Keratinocyte (primary cell): Measurements from ENCODE around the gene TCERG1L.

Experiments
- EZH2 ChIP-seq: IDR thresholded peaks from one replicate; pipeline ENCODE4 v1.6.1; 2012; ENCODE audit warnings: inconsistent platforms, mild to moderate bottlenecking, low read length, moderate library complexity
- TF ChIP-seq, protein P1 (sequence below), 3 experiments: IDR thresholded peaks in 1 of 3; conservative IDR thresholded peaks in 1 of 3; optimal IDR thresholded peaks in 1 of 3; 2 replicates in 2 of 3; 3 replicates in 1 of 3; pipeline versions ENCODE3 to v1.5.1; 2011; ENCODE audit warnings: low read length in 3 of 3, mild to moderate bottlenecking in 3 of 3, moderate library complexity in 2 of 3, control low read depth in 1 of 3, inconsistent platforms in 1 of 3; ENCODE audit not compliant: insufficient read depth in 2 of 3; ENCODE audit errors: extremely low read depth in 1 of 3

DNA sequence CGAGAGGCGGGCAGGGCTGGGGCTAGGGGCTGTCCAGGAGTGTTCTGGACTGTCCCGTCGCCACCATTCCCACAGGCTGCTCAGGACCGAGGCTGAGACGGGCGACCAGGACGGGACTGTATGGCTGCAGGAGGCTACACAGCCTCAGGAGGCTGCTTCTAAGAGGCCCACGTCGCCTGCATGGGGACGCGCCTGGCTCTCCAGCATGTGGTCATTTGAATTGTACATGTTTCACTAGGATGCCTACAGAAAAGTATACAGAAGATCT, 216.3 kb downstream of the TCERG1L start:
- TF ChIP-seq, protein P1, sequence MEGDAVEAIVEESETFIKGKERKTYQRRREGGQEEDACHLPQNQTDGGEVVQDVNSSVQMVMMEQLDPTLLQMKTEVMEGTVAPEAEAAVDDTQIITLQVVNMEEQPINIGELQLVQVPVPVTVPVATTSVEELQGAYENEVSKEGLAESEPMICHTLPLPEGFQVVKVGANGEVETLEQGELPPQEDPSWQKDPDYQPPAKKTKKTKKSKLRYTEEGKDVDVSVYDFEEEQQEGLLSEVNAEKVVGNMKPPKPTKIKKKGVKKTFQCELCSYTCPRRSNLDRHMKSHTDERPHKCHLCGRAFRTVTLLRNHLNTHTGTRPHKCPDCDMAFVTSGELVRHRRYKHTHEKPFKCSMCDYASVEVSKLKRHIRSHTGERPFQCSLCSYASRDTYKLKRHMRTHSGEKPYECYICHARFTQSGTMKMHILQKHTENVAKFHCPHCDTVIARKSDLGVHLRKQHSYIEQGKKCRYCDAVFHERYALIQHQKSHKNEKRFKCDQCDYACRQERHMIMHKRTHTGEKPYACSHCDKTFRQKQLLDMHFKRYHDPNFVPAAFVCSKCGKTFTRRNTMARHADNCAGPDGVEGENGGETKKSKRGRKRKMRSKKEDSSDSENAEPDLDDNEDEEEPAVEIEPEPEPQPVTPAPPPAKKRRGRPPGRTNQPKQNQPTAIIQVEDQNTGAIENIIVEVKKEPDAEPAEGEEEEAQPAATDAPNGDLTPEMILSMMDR (optimal IDR thresholded peaks at IDR 0.05 in 1 of 3, IDR thresholded peaks at IDR 0.05 in 1 of 3, conservative IDR thresholded peaks at IDR 0.05 in 1 of 3; ENCODE audit: extremely low read depth in 1 of 3, insufficient read depth in 2 of 3, low read length in 3 of 3), result no peak
- no peak for TF ChIP-seq EZH2
